K562 (cell line): ENCODE results near the gene SYNE1. TPM values are rescaled to one million over a fixed set of nuclear protein-coding genes. Genes with fewer than 3 reads are reported as not detected.

Experiments used
- ATAC-seq: fragments of 200-7000 bp; cut with Tn5 transposase; 3 replicates; pipeline ENCODE4 v1.9.1; 2020; ENCODE audit warnings: moderate library complexity
- BruUV-seq: library from RNA; stranded (reverse); fragments of 400-500 nt; replicated peaks from 2 replicates; lab custom pipeline; 2021; lab: Mats Ljungman, UMichigan
- CTCF ChIA-PET: fragments of 300-600 bp; formaldehyde crosslinking; extraction: SDS; loops from one replicate; lab custom pipeline; 2021; ENCODE audit warnings: low intra/inter-chr PET ratio; lab: Yijun Ruan, JAX
- POLR2A ChIA-PET: fragments of 300-600, 350-650 bp; sonication (Branson Sonifier 250); formaldehyde crosslinking; extraction: SDS; loops from one replicate; lab custom pipeline; 2021; ENCODE audit warnings: antibody characterized with exemption, inconsistent platforms; lab: Yijun Ruan, JAX
- DNase-seq, 4 experiments: peaks; one replicate each; pipeline versions ENCODE4 v3.0.0 to v3.0.0-alpha.2; 2011 to 2018; ENCODE audit warnings: low spot score in 3 of 4, mixed read lengths in 3 of 4; ENCODE audit errors: extremely low read depth in 1 of 4
- FAIRE-seq: peaks from 2 replicates; lab custom pipeline; 2011; peaks lifted over from hg19 to GRCh38; lab: Jason Lieb, UNC
- H2AFZ ChIP-seq: 2 replicates; pipeline ENCODE4 v1.6.0; 2011; ENCODE audit warnings: low read depth, low read length, control low read depth, inconsistent platforms
- H3K27ac ChIP-seq: fragments of 200-600 bp; 3 replicates; pipeline ENCODE4 v1.8.0; 2011; ENCODE audit warnings: low read depth, mild to moderate bottlenecking, control low read depth, inconsistent platforms, low read length, moderate library complexity, mixed read lengths; ENCODE audit errors: extremely low read depth
- H3K27me3 ChIP-seq, 2 experiments: fragments of 300-600 bp in 1 of 2; 2 replicates in 1 of 2; 3 replicates in 1 of 2; pipeline versions ENCODE4 v1.6.0 to v1.8.0; 2011; ENCODE audit warnings: inconsistent platforms in 2 of 2, low read length in 2 of 2, mild to moderate bottlenecking in 1 of 2, mixed read lengths in 1 of 2, moderate library complexity in 1 of 2; ENCODE audit not compliant: control insufficient read depth in 2 of 2, insufficient read depth in 2 of 2
- H3K36me3 ChIP-seq: fragments of 300-600 bp; 3 replicates; pipeline ENCODE4 v1.8.0; 2011; ENCODE audit warnings: mild to moderate bottlenecking, low read length, inconsistent platforms; ENCODE audit not compliant: control insufficient read depth, insufficient read depth
- H3K4me1 ChIP-seq, 2 experiments: fragments of 200-600 bp in 1 of 2; replicated peaks in 1 of 2; 2 replicates in 1 of 2; 3 replicates in 1 of 2; pipeline versions ENCODE4 v1.5.1 to v1.8.0; 2011; ENCODE audit warnings: inconsistent platforms in 2 of 2, low read length in 2 of 2, mild to moderate bottlenecking in 1 of 2, mixed read lengths in 1 of 2, moderate library complexity in 1 of 2; ENCODE audit not compliant: control insufficient read depth in 2 of 2, insufficient read depth in 2 of 2
- H3K4me2 ChIP-seq: 2 replicates; pipeline ENCODE4 v1.6.1; 2011; ENCODE audit warnings: low read length, control low read depth, inconsistent platforms, mixed read lengths; ENCODE audit not compliant: insufficient read depth
- H3K4me3 ChIP-seq: fragments of 200-600 bp; sonication (generic), shearing (Covaris generic); 2 replicates; pipeline ENCODE4 v1.5.1; 2016; ENCODE audit warnings: control low read depth, inconsistent platforms
- H3K79me2 ChIP-seq: fragments of 200-600 bp; 3 replicates; pipeline ENCODE4 v1.8.0; 2011; ENCODE audit warnings: low read length, inconsistent platforms; ENCODE audit not compliant: control insufficient read depth, insufficient read depth
- H3K9ac ChIP-seq, 2 experiments: 2 replicates each; pipeline versions ENCODE4 v1.6.0 to v1.6.1; 2011; ENCODE audit warnings: low read depth in 2 of 2, low read length in 2 of 2, control low read depth in 1 of 2, inconsistent platforms in 1 of 2, mild to moderate bottlenecking in 1 of 2, mixed read lengths in 1 of 2; ENCODE audit not compliant: insufficient read depth in 1 of 2
- H3K9me1 ChIP-seq: one replicate; pipeline ENCODE4 v1.6.0; 2011; ENCODE audit warnings: inconsistent platforms, mild to moderate bottlenecking, low read length, moderate library complexity; ENCODE audit not compliant: control insufficient read depth, insufficient read depth
- H3K9me3 ChIP-seq: replicated peaks from 2 replicates; pipeline ENCODE4 v1.5.1; 2011; ENCODE audit warnings: low read depth, low read length, inconsistent platforms; ENCODE audit not compliant: control insufficient read depth, insufficient read depth
- H4K20me1 ChIP-seq: replicated peaks from 2 replicates; pipeline ENCODE4 v1.6.1; 2011; ENCODE audit warnings: low read length, inconsistent platforms, mixed read lengths; ENCODE audit not compliant: control insufficient read depth, insufficient read depth
- CBFA2T3 ChIP-seq: fragments of 450-650 bp; IDR thresholded peaks from 2 replicates; pipeline ENCODE4 v1.6.1; 2017
- CHD4 ChIP-seq: fragments of 200-600 bp; sonication (generic); IDR thresholded peaks from 3 replicates; pipeline ENCODE4 v1.6.1; 2012; ENCODE audit warnings: low read depth, mild to moderate bottlenecking, mixed read lengths, low read length, inconsistent platforms; ENCODE audit not compliant: insufficient read depth, insufficient replicate concordance, poor library complexity, severe bottlenecking
- ETS2 ChIP-seq: IDR thresholded peaks from 2 replicates; pipeline ENCODE4 v1.6.1; 2016; ENCODE audit warnings: borderline replicate concordance, missing genetic modification characterization, mild to moderate bottlenecking, moderate library complexity, missing compliant biosample characterization; ENCODE audit not compliant: poor library complexity, severe bottlenecking
- ILK ChIP-seq: fragments of 450-650 bp; IDR thresholded peaks from 2 replicates; pipeline ENCODE4 v1.6.1; 2016; ENCODE audit warnings: missing genetic modification characterization, low read depth, mild to moderate bottlenecking, missing compliant biosample characterization, moderate library complexity, borderline replicate concordance
- MEIS2 ChIP-seq: fragments of 450-650 bp; IDR thresholded peaks from 2 replicates; pipeline ENCODE4 v1.6.1; 2014; ENCODE audit warnings: mild to moderate bottlenecking; ENCODE audit not compliant: partially characterized antibody
- RBM22 ChIP-seq: fragments of 200-400 bp; formaldehyde crosslinking; IDR thresholded peaks from 2 replicates; pipeline ENCODE4 v1.6.1; 2018; ENCODE audit warnings: low read length, low read depth; ENCODE audit not compliant: poor library complexity, severe bottlenecking
- RBM25 ChIP-seq: fragments of 200-400 bp; formaldehyde crosslinking; IDR thresholded peaks from 2 replicates; pipeline ENCODE4 v1.6.1; 2018; ENCODE audit warnings: low read length, low read depth, moderate library complexity; ENCODE audit not compliant: severe bottlenecking
- RBM39 ChIP-seq: fragments of 200-400 bp; formaldehyde crosslinking; optimal IDR thresholded peaks from 2 replicates; pipeline ENCODE3; 2018; ENCODE audit warnings: low read depth, low read length
- SAFB2 ChIP-seq: fragments of 200-400 bp; formaldehyde crosslinking; IDR thresholded peaks from 2 replicates; pipeline ENCODE4 v1.6.1; 2018; ENCODE audit warnings: borderline replicate concordance, low read length, low read depth, moderate library complexity; ENCODE audit not compliant: severe bottlenecking
- TAF1 ChIP-seq: IDR thresholded peaks from 2 replicates; pipeline ENCODE4 v1.6.1; 2011; ENCODE audit warnings: mild to moderate bottlenecking, low read length, moderate library complexity; ENCODE audit not compliant: insufficient read depth, control insufficient read depth, severe bottlenecking; ENCODE audit errors: extremely low read depth
- THRB ChIP-seq: fragments of 450-650 bp; formaldehyde crosslinking; conservative IDR thresholded peaks from 2 replicates; pipeline ENCODE4 v1.4.0; 2022; ENCODE audit warnings: mild to moderate bottlenecking, missing genetic modification characterization
- ZNF3 ChIP-seq: fragments of 250-450 bp; sonication (Bioruptor Pico); IDR thresholded peaks from 2 replicates; pipeline ENCODE4 v1.5.0; 2021; ENCODE audit warnings: mild to moderate bottlenecking, moderate library complexity
- ZNF518B ChIP-seq: fragments of 250-450 bp; sonication (Bioruptor Pico); IDR thresholded peaks from 2 replicates; pipeline ENCODE4 v1.5.0; 2021; ENCODE audit warnings: mild to moderate bottlenecking, moderate library complexity
- ZNF76 ChIP-seq: fragments of 250-450 bp; sonication (Bioruptor Pico); IDR thresholded peaks from 2 replicates; pipeline ENCODE4 v1.4.0; 2020; ENCODE audit warnings: mild to moderate bottlenecking, moderate library complexity, borderline replicate concordance
- WGBS: fragments of 100-300 bp; shearing (Covaris generic); methylation state at CpG from one replicate; pipeline ENCODE4 v1.1.6; 2016; ENCODE audit warnings: low coverage, mixed read lengths; ENCODE audit not compliant: insufficient coverage; ENCODE audit errors: missing lambda C conversion rate; 5-methylcytosine and 5-hydroxymethylcytosine counted together
- in situ Hi-C: fragments of 300-500 bp; cut with MboI; formaldehyde crosslinking; loops from 4 replicates; pipeline ENCODE4 v1.15.0; 2018; ENCODE audit warnings: inconsistent platforms, mixed read lengths
- intact Hi-C: fragments of 100-400 bp; cut with micrococcal nuclease; formaldehyde crosslinking; loops from 2 replicates; pipeline ENCODE4 v1.14.2; 2022
- polyA plus RNA-seq, 8 experiments: library from polyadenylated mRNA; depleted of rRNA in 4 of 8; stranded (reverse) in 5 of 8; unstranded in 3 of 8; fragments of >200 nt; fragmentation: Nextera tagmentation in 2 of 8; fragmentation: Illumina TruSeq in 1 of 8; extraction: Ambion mirVana in 2 of 8; extraction: Trizol in 1 of 8; gene quantifications; 2 replicates each; pipeline versions ENCODE4 v1.2.1 to v1.2.3, GENCODE V29; 2011 to 2014; ENCODE audit warnings: inconsistent platforms in 1 of 8, missing spikeins in 1 of 8
- total RNA-seq, 7 experiments: library from RNA; depleted of rRNA in 6 of 7; stranded (reverse); fragments of >200 nt in 6 of 7; fragmentation: Illumina TruSeq in 2 of 7; extraction: Trizol in 2 of 7; gene quantifications; 2 replicates each; pipeline versions ENCODE4 v1.2.1 to v1.2.3, GENCODE V29; 2011 to 2021; ENCODE audit warnings: low replicate concordance in 1 of 7

SYNE1 gene
- total and polyA plus RNA-seq, 9 of the 15 experiments (the other 6 are each of a cell fraction or from before 2014, with no cell fraction given), result under 0.01 to 0.42 (median 0.08) TPM; not detected in 1

GRCh38 chr6:152458648-152459644, 178.2 kb downstream of the SYNE1 start:
- H3K4me1 ChIP-seq, result no peaks in the 10 kb centered on the region
- H3K4me3 ChIP-seq, result no peak overlapping the region
- no peaks in the 10 kb centered on the region for H3K36me3 ChIP-seq
- H3K27me3 ChIP-seq, result no peaks in the 10 kb centered on the region
- in situ Hi-C loops, result no loop called here
- TF ChIP-seq ETS2 (tag) (no peak), RBM39 (no peak), RBM25 (no peak), ZNF3 (CRISPR knock-in tag) (no peak), TAF1 (no peak), SAFB2 (no peak), CHD4 (no peak), ILK (no peak), RBM22 (no peak), MEIS2 (no peak), CBFA2T3 (no peak), ZNF518B (no peak), THRB (no peak), ZNF76 (CRISPR knock-in tag) (no peak)
- POLR2A ChIA-PET, result interaction anchor here (0.6 kb wide), 1 partner anchor 358 kb away, joined by 5 read pairs; no protein-coding TSS in a partner anchor
- no peak overlapping the region for H3K9ac ChIP-seq
- no peaks in the 10 kb centered on the region for H3K79me2 ChIP-seq
- intact Hi-C loops, result no loop called here
- no peak overlapping the region for H3K4me2 ChIP-seq
- WGBS, result 0% methylated on average over 8 of the region's 8 CpGs
- FAIRE-seq (no peak), DNase-seq (no peak), ATAC-seq (no peak)
- no peaks in the 10 kb centered on the region for H4K20me1 ChIP-seq
- CTCF ChIA-PET, result no interaction called here
- no TSS peak for BruUV-seq
- no peak overlapping the region for H3K27ac ChIP-seq
- H3K9me1 ChIP-seq, result no peaks in the 10 kb centered on the region
- no peak overlapping the region for H2AFZ ChIP-seq
- H3K9me3 ChIP-seq, result no peaks in the 10 kb centered on the region; the same call in 1 of the 2 replicates
